SHP77 (cell line): Measurements from ENCODE around the gene USP8.
"Not testable (repeated sequence)": the region's sequence is repeated elsewhere in the genome, so short reads cannot be mapped to it uniquely, and the experiment has no call there.

Source experiments
- DNase-seq, 2 experiments: peaks; one replicate each; lab custom pipeline; 2025; lab: John Stamatoyannopoulos, UW

The USP8 gene

DNA sequence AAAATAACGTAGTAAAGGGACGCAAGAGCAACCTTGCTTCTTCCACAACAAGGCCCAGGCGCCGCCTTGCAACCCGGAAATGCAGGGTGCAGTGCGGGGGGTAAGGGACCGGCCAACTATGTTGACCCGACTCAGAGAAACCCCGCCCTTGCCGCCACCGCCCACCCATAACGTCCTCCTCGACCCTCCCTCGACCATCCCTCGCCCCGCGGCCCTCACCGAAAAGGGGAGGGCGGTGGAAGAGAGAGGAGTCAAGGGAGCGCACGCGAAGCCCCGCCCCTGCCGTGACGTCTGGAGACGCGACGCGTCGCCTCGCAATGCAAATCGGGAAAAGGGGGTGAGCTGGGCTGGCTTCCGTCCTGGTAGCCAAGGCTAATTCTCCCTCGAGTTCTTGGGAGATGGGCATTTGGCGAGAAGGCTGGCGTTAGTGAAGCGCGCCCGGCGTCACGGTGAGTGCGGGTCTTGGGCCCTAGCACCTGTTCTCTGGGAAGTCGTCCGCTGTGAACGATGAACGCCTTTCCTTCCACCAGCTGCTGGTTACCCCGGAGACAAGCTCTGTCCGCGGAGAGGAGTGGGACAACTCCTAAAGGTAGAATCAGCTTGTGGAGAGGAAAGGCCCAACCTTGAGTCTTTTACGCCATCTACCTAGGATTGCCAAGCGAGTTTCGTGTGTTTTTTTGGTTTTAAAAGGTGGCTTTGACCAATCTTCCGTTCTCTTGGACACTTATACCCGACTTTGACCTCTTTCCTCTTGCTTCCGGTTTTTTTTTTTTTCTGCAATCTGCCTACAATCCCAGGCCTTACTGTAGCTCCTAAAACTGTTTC, at the start of gene USP8:
Gene USP8, plus strand, starts transcription at position 340 of the 825 bp plus-strand sequence. CDS start 14,669 bp downstream, outside the sequence.
- peak; percentile 97 to 98 for DNase-seq

DNA sequence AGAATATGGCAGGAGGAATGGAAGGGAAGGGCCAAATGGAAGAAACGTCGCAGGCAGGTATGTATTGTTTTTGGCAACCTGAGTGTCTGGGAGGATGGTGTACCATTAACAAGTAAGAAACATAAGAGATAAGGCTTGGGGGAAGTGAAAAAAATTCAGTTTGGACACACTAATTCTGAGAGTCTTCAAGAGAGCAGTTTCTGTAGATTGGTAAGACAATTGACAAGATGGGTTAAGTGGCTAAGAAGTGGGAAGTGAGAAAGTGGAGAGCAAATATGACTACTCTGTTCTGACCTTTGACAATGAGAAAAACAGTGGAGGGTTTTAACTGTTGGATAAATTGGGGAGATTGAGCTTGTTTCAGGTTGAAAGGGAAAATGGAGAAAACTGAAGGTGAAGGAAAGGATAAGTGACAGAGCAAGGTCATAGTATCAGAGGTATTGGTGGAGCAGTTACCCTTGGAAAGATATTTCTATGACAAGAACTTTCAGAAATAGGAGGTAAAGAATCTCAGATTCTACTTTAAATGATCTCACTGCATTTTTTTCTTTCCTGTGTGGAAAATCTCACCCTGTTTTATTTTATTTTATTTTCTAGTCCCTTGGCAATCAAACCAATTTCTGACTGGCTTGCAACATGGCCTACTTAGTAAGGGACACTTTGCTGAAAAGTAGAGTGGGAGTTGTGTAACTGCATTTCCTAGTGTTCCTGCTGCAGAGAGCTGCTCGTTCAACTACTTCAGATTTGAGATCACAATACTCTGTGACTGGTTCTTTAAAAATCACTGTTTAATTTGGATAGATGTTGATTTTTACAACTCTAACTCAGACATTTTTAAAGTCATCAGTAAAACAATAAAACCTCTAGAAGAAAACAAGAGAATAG, 46.1 kb upstream of the USP8 start:
- no peak for DNase-seq

DNA sequence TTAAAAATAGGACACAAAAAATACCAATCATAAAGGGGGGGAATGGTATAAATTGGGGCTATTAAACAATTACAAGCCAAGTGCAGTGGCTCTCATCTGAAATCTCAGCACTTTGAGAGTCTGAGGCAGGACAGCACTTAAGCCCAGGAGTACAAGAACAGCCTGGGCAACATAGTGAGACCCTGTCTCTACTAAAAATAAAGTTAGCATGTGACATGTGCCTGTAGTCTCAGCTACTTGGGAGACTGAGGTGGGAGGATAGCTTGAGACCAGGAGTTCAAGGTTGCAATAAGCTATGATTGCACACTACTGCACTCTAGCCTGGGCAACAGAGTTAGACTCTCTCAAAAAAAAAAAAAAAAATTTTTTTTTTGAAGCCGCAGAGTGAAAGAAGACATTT, 45.4 kb upstream of the USP8 start:
- no peak for DNase-seq

DNA sequence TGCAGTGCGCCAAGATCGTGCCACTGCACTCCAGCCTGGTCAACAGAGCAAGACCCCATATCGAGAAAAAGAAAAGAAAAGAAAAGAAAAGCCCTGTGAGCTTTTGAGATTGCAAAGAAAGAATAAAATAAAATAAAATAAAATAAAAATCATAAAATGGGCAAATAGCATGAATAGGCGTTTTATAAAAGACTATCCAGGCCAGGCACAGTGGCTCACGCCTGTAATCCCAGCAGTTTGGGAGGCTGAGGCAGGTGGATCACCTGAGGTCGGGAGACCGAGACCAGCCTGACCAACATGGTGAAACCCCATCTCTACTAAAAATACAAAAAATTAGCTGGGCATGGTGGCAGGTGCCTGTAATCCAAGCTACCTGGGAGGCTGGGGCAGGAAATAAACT, 44.8 kb upstream of the USP8 start:
- DNase-seq: not testable (repeated sequence)

DNA sequence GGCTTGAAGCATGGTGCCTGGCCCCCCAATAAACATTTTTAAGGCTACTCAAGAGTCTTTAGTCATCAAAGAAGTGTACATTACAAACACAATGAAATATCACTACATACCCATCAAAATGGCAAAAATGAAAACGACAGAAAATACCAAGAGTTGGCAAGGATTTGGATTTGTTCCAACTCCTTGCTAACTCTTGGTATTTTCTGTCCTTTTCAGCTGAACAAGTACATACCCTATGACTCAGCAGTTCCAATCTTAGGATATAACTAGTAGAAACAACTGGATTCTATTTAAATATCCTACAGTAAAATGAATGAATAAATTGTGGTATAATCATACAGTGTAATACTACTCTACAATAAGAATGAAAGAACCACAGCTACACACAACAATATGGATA, 44.1 kb upstream of the USP8 start:
- no peak for DNase-seq

DNA sequence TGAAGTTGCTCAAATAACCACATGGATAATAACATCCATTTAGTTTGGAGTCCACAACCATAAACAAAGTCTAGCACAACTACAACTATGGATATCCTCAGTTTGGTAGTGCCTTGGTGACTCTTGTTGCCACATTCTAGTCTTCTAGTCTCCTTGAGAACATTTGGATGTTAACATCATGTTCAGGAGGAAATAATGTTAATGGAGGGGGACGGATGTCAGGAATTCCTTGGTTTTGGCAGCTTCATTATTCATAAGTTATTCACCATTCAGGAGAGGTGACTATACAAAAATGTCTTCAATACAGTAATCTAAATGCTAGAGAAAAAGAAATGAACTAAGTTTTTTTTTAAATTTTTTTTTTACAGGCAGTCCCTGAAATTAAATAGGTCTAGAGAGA, 42.8 kb upstream of the USP8 start:
- no peak for DNase-seq

DNA sequence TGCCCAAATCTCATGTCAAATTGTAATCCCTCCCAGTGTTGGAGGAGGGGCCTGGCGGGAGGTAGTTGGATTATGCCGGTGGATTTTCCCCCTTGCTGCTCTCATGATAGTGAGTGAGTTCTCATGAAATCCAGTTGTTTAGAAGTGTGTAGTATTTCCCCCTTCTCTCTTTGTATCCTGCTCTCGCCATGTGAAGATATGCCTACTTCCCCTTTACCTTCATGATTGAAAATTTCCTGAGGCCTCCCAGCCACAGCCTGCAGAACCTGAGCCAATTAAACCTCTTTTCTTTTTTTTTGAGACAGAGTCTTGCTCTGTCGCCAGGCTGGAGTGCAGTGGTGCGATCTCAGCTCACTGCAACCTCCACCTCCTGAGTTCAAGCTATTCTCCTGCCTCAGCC, 41.8 kb upstream of the USP8 start:
- not testable (repeated sequence) for DNase-seq

DNA sequence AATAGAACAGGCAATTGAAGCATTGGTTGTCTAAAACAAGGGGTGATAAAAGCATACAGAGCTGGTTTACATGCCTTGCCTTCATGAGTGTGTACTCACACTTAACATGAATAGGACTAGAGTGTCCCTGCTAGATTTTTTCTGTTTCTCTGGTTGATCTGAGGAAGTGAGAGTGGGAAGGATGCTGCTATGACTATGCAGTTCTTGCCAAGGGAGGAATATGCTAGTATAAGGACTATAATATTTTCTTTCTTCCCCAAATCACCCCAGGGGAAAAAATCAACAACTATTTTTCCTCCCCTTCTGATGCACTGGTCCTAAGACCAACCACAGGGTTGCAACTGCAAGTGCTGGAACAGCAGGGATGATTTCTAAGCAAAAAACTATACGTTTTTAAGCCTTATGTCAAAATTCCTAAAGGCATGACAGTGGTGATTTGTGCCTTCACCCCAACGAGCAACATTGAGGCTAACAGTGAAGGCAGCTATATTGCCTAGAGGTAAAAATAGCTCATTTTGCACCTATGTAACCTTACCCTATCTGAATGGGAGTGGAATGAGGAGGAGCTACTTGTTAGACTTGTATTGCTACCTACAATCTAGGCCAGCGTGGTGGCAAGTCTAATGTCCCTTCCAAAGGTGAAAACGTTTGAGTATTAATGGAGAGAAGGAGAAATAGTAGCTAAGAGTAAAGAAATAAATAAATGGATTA, 33.5 kb upstream of the USP8 start:
- no peak for DNase-seq

DNA sequence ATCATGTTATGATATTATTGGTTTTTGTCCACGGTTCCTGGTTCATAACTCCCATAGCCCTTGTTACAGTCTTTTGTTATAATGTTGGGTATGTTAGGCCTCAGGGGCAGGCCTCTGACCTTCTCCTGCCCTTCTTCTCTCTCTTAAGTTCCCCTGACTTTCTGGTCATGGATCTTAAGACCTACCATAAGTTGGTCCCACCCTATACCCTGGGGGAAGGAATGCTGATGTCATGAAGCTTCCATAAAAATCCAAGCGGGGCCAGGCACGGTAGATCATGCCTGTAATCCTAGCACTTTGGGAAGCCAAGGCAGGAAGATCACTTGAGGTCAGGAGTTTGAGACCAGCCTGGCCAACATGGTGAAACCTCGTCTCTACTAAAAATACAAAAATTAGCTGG, 32.6 kb upstream of the USP8 start:
- not testable (repeated sequence) for DNase-seq

DNA sequence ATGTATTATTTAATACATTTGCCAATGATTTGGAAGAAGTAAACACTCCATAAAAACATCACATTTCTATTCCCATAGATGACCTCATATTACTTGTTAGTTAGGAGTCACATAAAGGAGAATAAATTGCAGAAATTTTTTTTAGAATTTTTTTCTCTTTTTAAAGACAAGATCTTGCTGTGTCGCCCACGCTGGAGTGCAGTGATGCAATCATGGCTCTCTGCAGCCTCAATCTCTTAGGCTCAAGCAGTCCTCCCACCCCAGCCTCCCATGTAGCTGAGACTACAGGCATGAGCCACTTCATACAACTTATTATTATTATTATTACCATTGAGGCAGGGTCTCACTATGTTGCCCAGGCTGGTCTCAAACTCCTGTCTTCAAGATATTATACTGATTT, 12.3 kb upstream of the USP8 start:
- DNase-seq: no peak

DNA sequence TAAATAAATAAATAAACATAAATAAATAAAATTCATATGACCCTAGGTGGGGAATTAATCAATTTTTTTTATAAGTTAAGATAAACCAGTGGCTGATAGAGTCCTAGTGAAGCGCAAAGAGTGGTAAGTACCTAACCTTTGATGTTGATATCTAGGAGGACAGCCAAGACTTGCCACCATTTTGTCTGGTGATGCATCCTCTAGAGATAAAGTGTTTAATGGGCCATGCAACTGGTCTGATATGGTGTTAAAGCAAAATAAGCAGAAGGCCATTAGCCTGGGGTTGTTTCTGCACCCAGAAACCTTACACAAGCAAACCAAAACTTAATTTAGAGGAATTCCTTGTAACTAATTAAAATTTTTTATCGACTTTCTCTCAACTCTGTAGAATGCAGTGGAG, 9.6 kb upstream of the USP8 start:
- DNase-seq: no peak

DNA sequence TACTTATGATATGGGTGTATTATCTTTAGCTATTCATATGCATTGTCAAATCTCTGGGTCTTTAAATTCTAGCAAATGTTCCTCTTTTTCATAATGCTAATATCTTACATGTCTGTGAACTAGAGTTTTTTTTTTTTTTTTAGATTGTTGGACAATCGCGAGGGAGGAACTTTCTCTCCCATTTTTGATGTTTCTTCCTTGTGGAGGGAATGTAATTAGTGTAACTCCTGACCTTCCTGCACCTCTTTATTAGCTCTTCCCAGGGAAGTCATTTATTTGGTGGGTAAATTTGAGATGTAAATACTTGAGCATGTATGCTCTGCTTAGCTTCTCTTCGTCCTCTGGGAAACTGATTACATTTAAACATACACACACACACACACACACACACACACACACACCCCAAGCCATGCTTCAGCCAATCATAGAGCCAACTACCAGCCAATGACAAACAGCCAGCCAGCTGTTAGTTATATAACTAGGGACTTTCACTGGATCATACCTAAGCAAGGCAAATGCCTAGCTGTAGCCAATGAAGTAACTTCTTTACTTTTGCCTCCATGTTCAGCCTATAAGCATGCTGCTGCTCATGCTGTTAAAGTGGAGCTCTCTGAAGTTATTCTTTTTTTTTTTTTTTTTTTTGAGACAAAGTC, 8.3 kb upstream of the USP8 start:
- no peak for DNase-seq

DNA sequence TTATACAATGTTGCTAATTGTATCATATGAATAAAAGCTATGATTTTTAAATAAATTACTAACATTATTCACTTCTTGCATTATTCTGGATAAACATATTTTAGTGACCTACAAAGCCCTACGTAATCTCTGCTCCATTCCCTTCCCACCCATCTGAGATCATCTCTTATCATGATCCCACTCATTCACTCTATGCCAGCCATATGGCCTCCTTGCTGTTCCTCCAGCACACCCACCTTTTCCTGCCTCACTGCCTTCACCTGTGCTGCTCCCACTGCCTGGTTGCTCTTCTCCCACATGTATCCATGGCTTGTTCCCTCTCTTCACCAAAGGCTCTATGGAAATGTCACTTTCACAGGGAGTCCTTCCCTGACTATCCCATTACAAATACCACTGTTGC, 7.3 kb upstream of the USP8 start:
- no peak for DNase-seq

DNA sequence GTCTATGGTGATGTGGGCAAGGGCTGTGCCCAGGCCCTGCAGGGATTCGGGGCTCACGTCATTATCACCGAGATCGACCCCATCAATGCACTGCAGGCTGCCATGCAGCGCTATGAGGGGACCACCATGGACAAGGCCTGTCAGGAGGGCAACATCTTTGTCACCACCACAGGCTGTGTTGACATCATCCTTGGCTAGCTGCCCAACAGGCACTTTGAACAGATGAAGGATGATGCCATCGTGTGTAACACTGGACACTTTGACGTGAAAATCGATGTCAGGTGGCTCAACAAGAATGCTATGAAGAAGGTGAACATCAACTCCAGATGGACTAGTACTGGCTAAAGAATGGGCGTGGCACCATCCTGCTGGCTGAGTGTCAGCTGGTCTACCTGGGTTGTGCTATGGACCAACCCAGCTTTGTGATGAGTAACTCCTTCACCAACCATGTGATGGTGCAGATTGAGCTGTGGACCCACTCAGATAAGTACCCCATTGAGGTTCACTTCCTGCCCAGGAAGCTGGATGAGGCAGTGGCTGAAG, 6.1 kb upstream of the USP8 start:
- DNase-seq: peak; percentile 3 to 12

DNA sequence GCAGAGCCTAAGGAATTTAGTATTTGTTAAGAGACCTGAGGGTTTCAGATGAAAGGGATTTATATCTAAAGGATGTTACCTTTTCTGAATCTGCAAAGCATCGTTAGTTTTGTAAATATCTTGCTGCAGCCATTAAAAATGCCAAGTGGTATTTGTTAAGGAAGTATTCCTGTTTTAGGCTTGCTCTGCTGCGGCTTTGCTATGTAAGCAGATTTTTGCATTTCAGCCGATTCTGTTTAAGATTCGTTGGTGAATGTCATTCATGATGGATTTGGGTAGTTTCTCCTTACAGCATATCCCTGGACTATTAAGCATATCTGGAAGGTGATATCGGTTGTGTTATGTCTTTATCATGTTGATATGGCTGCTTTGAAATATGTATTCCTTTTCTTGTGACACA, 1.0 kb downstream of the USP8 start:
- DNase-seq: no peak

DNA sequence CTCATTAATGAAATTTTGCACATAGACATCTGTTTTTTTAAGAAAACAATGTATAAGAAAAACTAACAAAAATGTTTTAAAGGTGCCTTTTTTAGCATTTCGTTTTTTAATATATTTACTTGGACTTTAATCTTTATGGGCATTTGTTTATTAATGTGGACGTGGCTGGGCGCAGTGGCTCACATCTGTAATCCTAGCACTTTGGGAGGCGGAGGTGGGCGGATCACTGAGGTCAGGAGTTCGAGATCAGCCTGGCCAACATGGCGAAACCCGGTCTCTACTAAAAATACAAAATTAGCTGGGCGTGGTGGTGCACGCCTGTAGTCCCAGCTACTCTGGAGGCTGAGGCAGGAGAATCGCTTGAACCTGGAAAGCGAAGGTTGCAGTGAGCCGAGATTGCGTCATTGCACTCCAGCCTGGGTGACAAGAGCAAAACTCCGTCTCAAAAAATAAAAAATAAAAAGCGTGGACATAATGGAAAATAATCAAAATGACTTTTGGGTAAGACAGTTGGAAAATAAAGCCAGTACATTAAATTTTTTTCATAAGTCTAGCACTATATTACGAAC, 1.6 kb downstream of the USP8 start:
- not testable (repeated sequence) for DNase-seq

DNA sequence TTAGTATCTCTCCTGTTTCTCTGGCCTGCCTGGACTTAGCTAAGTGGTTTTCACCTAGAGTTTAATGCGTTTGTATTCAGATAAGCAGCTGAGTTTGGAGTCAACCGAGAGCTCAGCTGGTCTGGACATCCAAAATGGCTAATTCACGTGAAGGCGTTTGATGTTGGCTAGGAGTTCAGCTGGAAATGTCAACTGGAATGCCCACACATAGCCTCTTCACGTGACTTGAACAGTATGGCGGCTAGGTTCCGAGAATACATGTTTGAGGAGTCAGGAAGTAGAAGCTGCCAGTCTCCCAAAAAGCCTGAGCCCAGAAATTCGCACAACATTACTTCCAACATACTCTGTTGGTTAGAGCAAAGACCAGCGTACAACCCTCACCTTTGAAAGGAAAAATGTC, 2.2 kb downstream of the USP8 start:
- no peak for DNase-seq

DNA sequence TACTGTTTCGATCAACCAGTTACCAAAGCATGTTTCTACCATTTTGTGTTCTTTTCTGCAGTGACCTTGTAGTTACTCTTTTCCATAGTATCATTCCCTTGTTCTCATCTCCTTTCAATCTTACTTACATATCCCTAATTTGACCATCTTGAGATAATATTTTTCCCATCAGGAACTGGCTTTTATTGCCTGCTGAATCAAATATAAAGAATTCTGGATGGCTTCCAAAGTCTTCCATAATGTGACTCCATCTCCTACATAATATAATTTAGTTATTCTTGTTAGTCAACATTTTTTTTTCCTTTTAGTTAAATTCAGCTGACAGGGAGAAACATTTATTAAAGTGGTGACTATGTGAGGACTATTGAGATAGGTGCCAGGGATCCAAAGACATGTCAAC, 7.0 kb downstream of the USP8 start:
- DNase-seq: no peak

DNA sequence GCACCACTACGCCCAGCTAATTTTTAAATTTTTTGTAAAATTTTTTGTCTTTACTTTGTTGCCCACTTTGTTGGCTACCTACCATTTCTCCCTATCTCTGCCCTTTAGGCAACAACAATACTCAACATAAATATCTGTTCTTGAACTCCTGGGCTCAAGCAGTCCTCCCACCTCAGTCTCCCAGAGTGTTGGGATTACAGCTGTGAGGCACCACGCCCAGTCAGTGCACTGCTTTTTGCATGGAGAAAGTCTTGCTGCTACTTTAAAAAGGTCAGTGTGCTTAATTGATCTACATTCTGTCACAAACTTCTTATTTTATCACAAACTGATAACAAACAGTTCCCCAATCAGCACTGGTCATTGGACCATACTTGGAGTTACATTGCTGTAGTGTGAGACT, 8.0 kb downstream of the USP8 start:
- DNase-seq: no peak

DNA sequence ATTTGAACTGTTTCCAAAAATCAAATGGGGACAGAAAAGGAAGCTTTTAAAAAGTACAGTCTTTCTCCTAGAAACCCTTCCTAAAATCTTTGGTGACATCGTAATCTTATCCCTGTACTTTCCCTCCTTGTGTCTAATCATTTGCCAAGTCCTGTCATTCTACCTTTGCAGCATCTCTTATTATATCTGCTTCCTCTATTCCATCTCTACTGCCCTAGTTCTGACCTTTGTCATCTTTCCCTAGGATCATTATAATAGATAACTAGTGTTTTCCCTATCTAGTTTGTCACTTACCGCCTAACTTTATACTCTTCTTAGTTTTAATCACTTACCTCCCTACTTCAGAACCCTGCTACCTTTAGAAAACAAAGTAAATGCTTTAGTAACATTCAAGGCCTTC, 11.6 kb downstream of the USP8 start:
- no peak for DNase-seq

DNA sequence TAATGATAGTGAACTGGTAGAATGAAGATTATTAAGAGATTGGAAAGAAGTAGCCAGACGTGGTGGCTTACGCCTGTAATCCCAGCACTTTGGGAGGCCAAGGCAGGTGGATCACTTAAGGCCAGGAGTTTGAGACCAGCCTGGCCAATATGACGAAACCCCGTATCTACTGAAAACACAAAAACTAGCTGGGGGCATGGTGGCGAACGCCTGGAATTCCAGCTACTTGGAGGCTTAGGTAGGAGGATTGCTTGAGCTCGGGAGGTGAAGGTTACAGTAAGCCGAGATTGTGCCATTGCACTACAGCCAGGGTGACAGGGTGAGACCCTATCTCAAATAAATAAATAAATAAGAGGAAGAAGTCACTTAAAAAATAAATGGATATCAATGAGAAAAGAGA, 14.0 kb downstream of the USP8 start:
- DNase-seq: no peak
